Measurements from ENCODE around the gene TM7SF3.

The TM7SF3 gene

DNA sequence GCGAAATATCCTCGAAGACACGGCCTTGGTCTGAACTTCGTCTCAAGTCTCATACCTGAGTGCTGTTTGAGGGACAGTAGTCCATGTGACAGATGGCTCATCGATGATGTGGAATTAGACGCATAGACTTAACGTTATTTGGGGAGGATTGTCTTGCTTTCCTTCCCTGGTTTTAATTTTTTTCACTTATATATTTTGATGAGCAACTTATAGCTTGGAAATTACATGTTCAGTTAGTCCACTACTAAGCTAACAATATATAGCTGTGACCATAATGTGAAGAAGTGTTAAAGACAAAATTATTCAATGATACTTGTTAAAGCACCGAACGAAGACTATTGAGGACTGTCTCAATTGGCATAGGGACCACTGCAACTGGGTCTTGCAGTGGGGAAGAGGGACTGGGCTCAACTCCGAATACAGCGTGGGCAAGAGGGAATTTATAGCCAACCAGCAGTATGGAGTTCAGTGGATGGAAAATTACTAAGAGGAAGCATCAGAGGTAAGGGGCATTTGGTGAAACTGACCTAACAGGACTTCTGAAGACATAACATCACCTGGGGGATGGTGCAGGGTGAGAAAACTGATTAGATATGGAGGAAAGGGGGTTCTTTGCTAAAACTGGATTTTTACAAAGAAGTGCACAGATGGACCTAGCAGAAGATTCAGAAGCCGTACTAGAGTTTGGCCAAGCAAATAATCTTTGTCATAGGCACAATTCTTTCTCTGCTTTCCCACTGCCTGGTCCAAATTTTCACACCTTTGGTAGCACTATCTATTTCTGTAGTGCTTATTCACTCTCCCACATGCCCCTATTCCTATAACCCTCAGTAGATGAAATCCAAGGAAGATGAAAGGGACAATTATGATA lies 910 bp upstream of the TM7SF3 start:
- DNase-seq, result no peak

DNA sequence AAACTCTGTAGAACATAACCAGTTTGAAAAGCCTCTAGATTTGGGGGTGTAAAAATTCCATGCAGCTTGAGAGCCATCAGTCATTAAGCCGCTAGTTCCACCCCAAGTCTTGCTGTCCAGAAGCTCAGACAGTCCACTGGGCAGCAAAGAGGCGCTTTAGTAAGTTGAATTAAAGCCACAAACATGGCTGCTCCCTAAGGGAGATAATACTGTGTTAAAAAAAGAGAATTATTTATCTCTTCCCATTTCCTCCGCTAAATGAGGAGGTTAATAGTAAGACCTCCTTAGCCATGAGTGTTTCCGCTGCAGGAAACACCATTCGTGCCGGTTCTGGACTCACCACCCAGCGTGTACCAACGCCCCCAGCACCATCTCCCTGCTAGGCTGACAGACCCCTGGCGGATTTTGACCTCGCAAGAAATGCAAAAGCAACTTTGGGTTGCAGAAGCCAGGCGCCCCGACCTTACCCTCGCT lies 536 bp downstream of the TM7SF3 start:
- no peak for DNase-seq

DNA sequence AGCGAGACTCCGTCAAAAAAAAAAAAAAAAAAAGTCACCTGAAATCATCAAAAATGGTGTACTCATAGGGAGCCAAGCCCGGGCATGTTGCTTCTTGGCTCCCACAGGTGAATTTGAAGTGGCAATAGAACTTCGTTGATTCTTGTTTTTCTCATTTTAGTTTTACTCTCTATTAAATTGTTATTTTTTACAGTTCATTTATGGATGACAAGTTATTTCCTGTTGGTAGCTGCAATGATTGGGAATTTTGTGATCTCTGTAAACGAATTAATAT lies 1.3 kb downstream of the TM7SF3 start:
- DNase-seq, result no peak

- no peak for DNase-seq
Observed at GRCh38 chr12:27012239-27012981, 1.8 kb downstream of the TM7SF3 start.

DNA sequence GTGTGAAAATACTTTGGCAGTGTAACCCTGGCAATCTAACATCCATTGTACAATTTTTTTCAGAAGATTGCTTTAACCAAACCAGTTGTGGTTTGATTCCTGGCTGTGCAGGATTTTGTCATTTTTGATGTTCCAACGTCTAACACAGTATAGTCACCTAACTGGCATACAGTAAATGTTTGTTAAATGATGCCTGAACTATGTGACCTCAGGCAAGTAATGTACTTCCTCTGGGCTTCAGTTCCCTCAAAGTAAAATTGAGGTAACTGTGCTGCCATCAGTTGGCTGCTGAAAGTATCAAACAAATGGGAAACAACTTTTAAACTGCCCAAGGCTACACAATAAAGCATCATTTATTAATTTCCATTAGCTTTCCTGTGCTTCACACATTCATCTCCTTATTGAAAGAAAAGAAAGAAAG lies 4.3 kb downstream of the TM7SF3 start:
- no peak for DNase-seq

DNA sequence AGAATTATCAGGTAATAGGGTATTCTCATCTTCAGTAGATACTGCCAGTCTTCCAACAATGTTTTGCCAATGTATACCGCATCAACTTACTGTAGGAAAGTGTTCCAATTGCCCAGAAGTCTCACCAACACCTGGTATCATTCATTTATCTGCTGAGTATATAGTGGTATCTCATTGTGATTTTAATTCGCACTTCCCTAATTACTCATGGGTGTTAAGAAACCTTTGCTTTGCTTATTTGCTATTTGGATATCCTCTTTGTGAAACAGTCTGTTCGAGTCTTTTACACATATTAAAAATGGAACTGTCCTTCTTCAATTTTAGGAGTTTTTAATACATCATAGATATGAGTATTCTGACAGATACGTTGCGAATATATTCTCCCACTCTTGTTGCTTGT lies 6.1 kb downstream of the TM7SF3 start:
- no peak for DNase-seq

GRCh38 chr12:27006797-27007467 lies 7.3 kb downstream of the TM7SF3 start:
- DNase-seq, result no peak

DNA sequence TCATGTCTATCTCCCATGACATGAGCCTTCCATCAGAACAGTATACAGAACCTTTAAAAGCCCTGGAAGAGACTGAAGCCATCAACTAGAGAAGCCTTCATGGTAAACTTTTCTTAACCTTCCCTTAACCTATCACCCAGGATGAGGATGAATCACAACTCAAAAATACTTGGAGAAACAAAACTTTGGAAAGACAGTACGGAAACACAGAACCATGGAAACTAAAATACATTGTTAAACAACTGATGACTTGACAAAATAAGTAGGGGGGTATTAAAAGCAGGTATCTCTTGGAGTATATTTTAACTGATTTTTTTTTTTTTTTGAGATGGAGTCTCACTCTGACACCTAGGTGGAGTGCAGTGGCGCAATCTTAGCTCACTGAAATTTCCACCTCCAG lies 8.7 kb downstream of the TM7SF3 start:
- no peak for DNase-seq

DNA sequence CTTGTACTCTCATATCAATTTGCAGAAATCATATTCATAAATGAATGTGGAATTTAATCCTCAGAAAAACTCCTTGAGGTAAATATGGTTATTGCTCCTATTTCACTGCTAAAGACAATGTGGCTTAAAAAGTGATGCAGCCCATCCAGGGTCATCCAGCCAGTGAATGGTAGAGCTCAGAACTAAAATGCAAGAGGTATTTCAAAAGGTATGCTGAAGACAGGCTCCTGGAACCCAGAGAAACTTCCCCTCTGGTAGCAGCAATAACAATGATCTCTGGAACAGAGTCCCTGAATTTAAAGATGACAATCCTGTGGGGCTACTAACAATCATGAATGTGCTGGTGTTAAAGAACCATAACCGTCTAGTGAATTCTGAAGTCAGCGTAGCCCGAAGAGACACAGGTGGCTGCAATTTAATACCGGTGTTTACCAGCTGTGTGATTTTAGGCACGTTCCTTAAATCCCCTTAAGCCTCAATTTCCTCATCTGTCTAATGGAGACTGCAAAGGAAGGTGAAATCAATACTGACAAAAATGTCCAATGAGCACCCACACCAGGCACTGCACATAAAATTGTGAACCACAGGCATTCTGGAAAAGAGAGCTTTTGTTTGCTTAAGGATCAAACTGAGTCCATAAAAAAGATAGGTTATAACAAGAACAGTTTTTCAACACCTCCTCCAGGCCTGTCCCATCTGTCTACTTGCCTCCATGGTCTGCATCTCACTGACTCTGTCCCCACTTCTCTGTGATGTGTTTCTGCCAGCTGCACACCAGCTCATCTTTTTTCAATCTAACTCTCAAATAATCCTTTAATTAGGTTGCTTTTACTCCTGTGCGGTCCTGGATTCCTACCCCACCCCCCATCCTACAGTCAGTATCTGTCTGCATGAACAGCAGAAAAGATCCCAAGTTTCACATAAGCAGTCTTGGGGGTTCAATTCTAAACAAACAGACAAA lies 10.5 kb downstream of the TM7SF3 start:
- no peak for DNase-seq

- no peak for DNase-seq
Observed at GRCh38 chr12:27002141-27002540, 12.0 kb downstream of the TM7SF3 start.

DNA sequence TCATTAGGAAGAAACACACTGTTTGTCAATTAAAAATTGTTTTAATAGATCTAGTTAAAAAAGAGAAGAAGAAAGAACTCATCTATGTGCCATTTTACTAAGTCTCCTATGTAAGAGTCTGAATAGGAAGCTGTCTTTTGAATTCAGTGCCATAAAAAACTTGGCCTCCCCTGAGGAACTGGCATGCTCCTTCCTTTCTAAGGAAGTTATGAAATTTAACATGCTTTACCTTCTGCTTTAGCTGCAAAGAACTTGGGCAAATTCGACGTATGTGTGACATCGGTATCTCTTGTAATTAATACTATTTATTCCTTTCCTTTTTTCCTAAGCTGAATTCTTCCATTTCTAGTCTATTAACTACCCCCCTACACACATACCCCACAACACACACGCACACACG lies 12.5 kb downstream of the TM7SF3 start:
- DNase-seq, result no peak

GRCh38 chr12:27000961-27001360 lies 13.2 kb downstream of the TM7SF3 start:
- DNase-seq, result no peak

DNA sequence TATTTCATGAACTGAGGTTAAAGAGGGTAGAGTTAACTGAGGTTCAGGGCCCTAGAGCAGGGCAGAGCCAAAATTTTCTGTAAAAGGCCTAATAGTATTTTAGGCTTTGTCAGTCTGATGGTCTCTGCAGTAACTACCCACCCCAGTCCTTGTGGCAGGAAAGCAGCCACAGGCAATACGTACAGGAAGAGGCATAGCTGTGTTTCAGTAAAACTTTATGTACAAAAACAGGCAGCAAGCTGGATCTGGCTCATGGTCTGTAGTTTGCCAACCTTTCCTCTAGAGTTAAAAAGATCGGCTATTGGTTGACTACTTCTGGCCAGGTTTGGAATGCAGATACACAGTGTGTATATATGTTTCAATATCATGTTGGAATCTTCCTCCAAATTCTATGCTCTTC lies 17.2 kb downstream of the TM7SF3 start:
- no peak for DNase-seq

GRCh38 chr12:26995706-26996105 lies 18.5 kb downstream of the TM7SF3 start:
- no peak for DNase-seq

GRCh38 chr12:26994109-26994508 lies 20.1 kb downstream of the TM7SF3 start:
- no peak for DNase-seq

GRCh38 chr12:26991826-26992225 lies 22.4 kb downstream of the TM7SF3 start:
- no peak for DNase-seq

GRCh38 chr12:26989873-26990272 lies 24.3 kb downstream of the TM7SF3 start:
- DNase-seq, result no peak

DNA sequence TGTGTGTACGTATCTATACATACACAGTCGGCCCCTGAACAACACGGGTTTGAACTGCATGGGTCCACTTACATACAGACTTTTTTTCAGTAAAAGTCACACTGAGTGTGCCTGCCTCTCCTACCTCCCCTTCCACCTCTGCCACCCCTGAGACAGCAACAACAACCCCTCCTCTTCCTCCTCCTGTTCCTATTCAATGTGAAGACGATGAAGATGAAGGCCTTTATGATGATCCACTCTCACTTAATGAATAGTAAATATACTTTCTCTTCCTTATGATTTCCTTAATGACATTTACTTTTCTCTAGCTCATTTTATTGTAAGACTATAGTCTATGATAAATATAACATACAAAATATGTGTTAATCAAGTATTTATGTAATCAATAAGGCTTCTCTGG lies 25.5 kb downstream of the TM7SF3 start:
- DNase-seq, result no peak

- DNase-seq, result no peak
Observed at GRCh38 chr12:26987634-26988424, 26.4 kb downstream of the TM7SF3 start.

- DNase-seq, result no peak
Observed at GRCh38 chr12:26982866-26983265, 31.3 kb downstream of the TM7SF3 start.

- no peak for DNase-seq
Observed at GRCh38 chr12:26979733-26980132, 34.5 kb downstream of the TM7SF3 start.

DNA sequence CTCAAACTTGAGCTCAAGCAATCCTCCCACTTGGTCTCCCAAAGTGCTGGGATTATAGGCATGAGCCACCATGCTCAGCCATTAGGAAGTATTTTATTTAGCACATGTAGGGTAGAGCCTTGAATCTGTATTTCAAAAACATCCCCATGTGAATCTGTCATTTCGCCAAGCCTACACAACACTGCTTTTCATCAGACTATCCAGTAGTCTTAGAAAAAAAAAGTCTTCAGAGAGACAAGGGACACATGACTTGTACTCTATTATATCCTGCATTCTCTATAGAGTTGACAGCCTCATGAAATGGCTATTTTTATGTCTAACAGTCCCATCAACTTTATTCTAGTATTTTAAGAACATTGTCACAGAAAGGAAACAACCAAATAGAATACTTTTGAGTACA lies 35.4 kb downstream of the TM7SF3 start:
- DNase-seq, result no peak

Measured in NCI-H526 treated with DMSO at 0.1 percent for 48 hours (cell line).